Sigmoid colon (tissue), 7 donors: ENCODE measurements around the gene ATRAID. TPM values are rescaled to one million over a fixed set of nuclear protein-coding genes. Genes with fewer than 3 reads are reported as not detected.

ENCODE experiments used
- DNase-seq: peaks from one replicate; pipeline ENCODE4 v3.0.0-alpha.2; 2019
- H3K27ac ChIP-seq, 4 donors: fragments of 200-600 bp; sonication (generic); one replicate each; pipeline ENCODE4 v1.5.1; 2016 to 2019; ENCODE audit warnings: mild to moderate bottlenecking in 1 of 4
- H3K27me3 ChIP-seq, 3 donors: fragments of 200-600 bp; sonication (generic); one replicate each; pipeline ENCODE4 v1.5.1; 2019; ENCODE audit warnings: mild to moderate bottlenecking in 1 of 3
- H3K36me3 ChIP-seq, 4 donors: fragments of 200-600 bp; sonication (generic); one replicate each; pipeline ENCODE4 v1.5.1; 2016 to 2019
- H3K4me1 ChIP-seq, 4 donors: fragments of 200-600 bp; sonication (generic); one replicate each; pipeline ENCODE4 v1.5.1; 2017 to 2019
- H3K4me3 ChIP-seq, 4 donors: fragments of 200-600 bp; sonication (generic); one replicate each; pipeline ENCODE4 v1.5.1; 2017 to 2019; ENCODE audit warnings: mild to moderate bottlenecking in 2 of 4, moderate library complexity in 1 of 4
- H3K9me3 ChIP-seq, 4 donors: fragments of 200-600 bp in 3 of 4; sonication (generic) in 3 of 4; one replicate each; pipeline versions ENCODE4 v1.5.1 to v1.6.1; 2013 to 2019
- EP300 ChIP-seq, 4 donors: sonication (generic); formaldehyde crosslinking; IDR thresholded peaks; one replicate each; pipeline ENCODE4 v1.6.1; 2017; ENCODE audit warnings: antibody characterized with exemption in 4 of 4
- POLR2A ChIP-seq, 2 donors: fragments of 450-650 bp; IDR thresholded peaks; one replicate each; pipeline ENCODE4 v1.6.1; 2016; ENCODE audit warnings: antibody characterized with exemption in 2 of 2, mild to moderate bottlenecking in 2 of 2, moderate library complexity in 2 of 2
- POLR2AphosphoS5 ChIP-seq, 4 donors: sonication (generic); formaldehyde crosslinking; IDR thresholded peaks; one replicate each; pipeline ENCODE4 v1.6.1; 2017; ENCODE audit warnings: antibody characterized with exemption in 4 of 4
- WGBS, 2 donors: extraction: QIAGEN DNeasy Blood & Tissue Kit; methylation state at CpG; one replicate each; pipeline ENCODE4 v1.1.7; 2013; 5-methylcytosine and 5-hydroxymethylcytosine counted together
- intact Hi-C: fragments of 100-400 bp; cut with DNase I; formaldehyde crosslinking; loops from one replicate; pipeline ENCODE4 v1.15.1; 2023
- polyA plus RNA-seq, 3 donors: library from polyadenylated mRNA; stranded (reverse); fragments of 200-250 nt; gene quantifications; one replicate each; pipeline ENCODE4 v1.2.3, GENCODE V29; 2013
- total RNA-seq, 4 donors: library from RNA; depleted of rRNA; stranded (reverse); fragments of >200 nt; gene quantifications; one replicate each; pipeline ENCODE4 v1.1.0, GENCODE V29; 2016
- TF ChIP-seq, protein P1 (sequence below), 4 experiments: fragments of 450-650 bp in 3 of 4; fragments of 200-600 bp in 1 of 4; IDR thresholded peaks; one replicate each; pipeline ENCODE4 v1.5.1; 2016 to 2019; ENCODE audit warnings: antibody characterized with exemption in 4 of 4, mild to moderate bottlenecking in 3 of 4, moderate library complexity in 2 of 4
- donor health status: healthy with polysubstance abuse.
- donor health status: Bipolar disorder and iron deficiency.
- donor health status: healthy.

ATRAID gene
- total and polyA plus RNA-seq, 7 donors, result 58.5 to 226 (median 128) TPM

DNA sequence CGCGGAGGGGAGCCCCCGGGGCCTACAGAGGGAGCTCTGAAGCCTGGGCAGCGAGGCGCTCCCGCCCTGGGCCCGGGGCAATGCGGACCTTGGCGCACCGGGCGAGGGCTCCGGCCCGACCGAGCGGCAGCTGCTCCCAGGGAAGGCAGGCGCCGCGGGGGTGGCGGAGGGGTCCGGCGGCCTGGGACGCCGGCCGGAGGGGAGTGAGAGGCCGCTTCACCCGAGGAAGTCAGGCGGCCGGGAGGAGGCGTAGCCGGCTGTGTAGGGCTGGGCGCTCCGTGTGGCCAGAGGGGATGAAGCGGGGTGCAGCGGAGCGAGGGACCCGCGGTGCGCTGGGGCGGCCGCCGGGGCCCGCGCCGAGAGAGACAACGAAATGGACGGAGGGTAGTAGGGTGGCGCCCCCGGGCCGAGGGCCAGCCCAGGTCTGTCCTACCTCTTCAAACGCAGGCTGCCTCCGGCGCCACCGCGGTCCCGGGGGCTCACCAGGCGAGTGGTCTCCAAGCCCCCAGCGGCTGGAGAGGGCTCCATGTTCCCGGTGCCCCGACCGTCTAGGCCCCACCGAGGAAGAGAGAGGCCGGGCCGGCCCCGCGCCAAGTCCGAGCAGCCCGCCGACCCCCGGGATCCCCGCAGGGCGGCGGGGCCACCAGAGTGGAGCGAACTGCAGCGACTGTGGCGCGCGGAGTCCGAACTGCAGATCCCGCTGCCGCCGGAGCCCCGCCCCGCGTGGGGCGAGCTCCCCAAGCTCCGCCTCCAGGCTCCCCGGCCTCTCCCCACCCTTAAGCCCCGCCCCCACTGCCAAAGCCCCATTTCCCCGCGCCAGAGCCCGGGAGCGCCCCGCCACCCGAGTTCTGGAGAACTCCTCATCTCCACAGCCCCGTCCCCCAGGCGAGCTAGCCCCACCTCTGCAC is 50.8 kb downstream of the ATRAID start, which contains the start of gene SLC30A3:
TSS of gene SLC30A3 (minus strand) at position 669 of the 908 bp plus-strand sequence. CDS start at position 528, 141 bp downstream.
- no peak for TF ChIP-seq EP300 (IDR thresholded peaks at IDR 0.05)
- TF ChIP-seq POLR2AphosphoS5 (IDR thresholded peaks at IDR 0.05), result peak in 1 of 4 donors; percentile 47
- TF ChIP-seq POLR2A (IDR thresholded peaks at IDR 0.05), result no peak
- TF ChIP-seq, protein P1, sequence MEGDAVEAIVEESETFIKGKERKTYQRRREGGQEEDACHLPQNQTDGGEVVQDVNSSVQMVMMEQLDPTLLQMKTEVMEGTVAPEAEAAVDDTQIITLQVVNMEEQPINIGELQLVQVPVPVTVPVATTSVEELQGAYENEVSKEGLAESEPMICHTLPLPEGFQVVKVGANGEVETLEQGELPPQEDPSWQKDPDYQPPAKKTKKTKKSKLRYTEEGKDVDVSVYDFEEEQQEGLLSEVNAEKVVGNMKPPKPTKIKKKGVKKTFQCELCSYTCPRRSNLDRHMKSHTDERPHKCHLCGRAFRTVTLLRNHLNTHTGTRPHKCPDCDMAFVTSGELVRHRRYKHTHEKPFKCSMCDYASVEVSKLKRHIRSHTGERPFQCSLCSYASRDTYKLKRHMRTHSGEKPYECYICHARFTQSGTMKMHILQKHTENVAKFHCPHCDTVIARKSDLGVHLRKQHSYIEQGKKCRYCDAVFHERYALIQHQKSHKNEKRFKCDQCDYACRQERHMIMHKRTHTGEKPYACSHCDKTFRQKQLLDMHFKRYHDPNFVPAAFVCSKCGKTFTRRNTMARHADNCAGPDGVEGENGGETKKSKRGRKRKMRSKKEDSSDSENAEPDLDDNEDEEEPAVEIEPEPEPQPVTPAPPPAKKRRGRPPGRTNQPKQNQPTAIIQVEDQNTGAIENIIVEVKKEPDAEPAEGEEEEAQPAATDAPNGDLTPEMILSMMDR (IDR thresholded peaks at IDR 0.05), result no peak
- peak; percentile 71 for DNase-seq
- WGBS, 2 donors, result 1% methylated on average over 96 of the region's 96 CpGs
- intact Hi-C loops, result no loop called here
- Histone ChIP-seq H3K27ac (no peak within 1 kb of the TSS), H3K4me1 (peaks cover 0 to 38% (median 37%) of the 10 kb centered on the region in 4 donors), H3K27me3 (peaks cover 47 to 100% (median 92%) of the 10 kb centered on the region in 3 donors), H3K4me3 (peak within 1 kb of the TSS; percentile 13 to 50 (median 44)), H3K36me3 (no peaks in the 10 kb centered on the region), H3K9me3 (no peaks in the 10 kb centered on the region)

- TF ChIP-seq EP300 (IDR thresholded peaks at IDR 0.05) (no peak), POLR2AphosphoS5 (IDR thresholded peaks at IDR 0.05) (no peak), POLR2A (IDR thresholded peaks at IDR 0.05) (no peak)
- TF ChIP-seq, protein P1 (IDR thresholded peaks at IDR 0.05), result no peak
- H3K9me3 ChIP-seq, result no peaks in the 10 kb centered on the region
- WGBS, 2 donors, result 2 to 4% methylated on average over 46 of the region's 46 CpGs
- intact Hi-C loops, result no loop called here
- peak overlapping the region in 3 of 4 donors; percentile 42 to 50 (median 46) for H3K4me3 ChIP-seq
- H3K27ac ChIP-seq, result no peak overlapping the region
- H3K4me1 ChIP-seq, result peaks cover 0 to 38% (median 37%) of the 10 kb centered on the region in 4 donors
- peaks cover 45 to 100% (median 84%) of the 10 kb centered on the region in 3 donors for H3K27me3 ChIP-seq
- no peaks in the 10 kb centered on the region for H3K36me3 ChIP-seq
- no peak for DNase-seq
These were observed 51.7 kb downstream of the ATRAID start for GRCh38 chr2:27263287-27264252.

- intact Hi-C loops, result no loop called here
- Histone ChIP-seq H3K27ac (no peak overlapping the region), H3K4me1 (peaks cover 0 to 38% (median 37%) of the 10 kb centered on the region in 4 donors), H3K36me3 (no peaks in the 10 kb centered on the region), H3K27me3 (peaks cover 43 to 95% (median 79%) of the 10 kb centered on the region in 3 donors), H3K4me3 (peak overlapping the region in 3 of 4 donors; percentile 15 to 30 (median 26)), H3K9me3 (no peaks in the 10 kb centered on the region)
- 1 to 2% methylated on average over 38 of the region's 38 CpGs for WGBS, 2 donors
- no peak for TF ChIP-seq EP300 (IDR thresholded peaks at IDR 0.05)
- TF ChIP-seq POLR2A (IDR thresholded peaks at IDR 0.05), result no peak
- TF ChIP-seq, protein P1 (IDR thresholded peaks at IDR 0.05), result no peak
- TF ChIP-seq POLR2AphosphoS5 (IDR thresholded peaks at IDR 0.05), result no peak
- no peak for DNase-seq
These were observed 52.5 kb downstream of the ATRAID start for GRCh38 chr2:27264253-27264752.

- no peak for DNase-seq
- H3K27me3 ChIP-seq, result peaks cover 43 to 89% (median 72%) of the 10 kb centered on the region in 3 donors
These were observed 53.1 kb downstream of the ATRAID start for GRCh38 chr2:27264753-27265535.

More at GRCh38 chr2:27264753-27265535, 53.1 kb downstream of the ATRAID start:
- Histone ChIP-seq H3K4me3 (peak overlapping the region in 3 of 4 donors; percentile 15 to 30 (median 26)), H3K9me3 (no peaks in the 10 kb centered on the region), H3K27ac (no peak overlapping the region), H3K4me1 (peaks cover 0 to 38% (median 37%) of the 10 kb centered on the region in 4 donors), H3K36me3 (no peaks in the 10 kb centered on the region)
- WGBS, 2 donors, result 4% methylated on average over 56 of the region's 56 CpGs
- intact Hi-C loops, result no loop called here
- TF ChIP-seq EP300 (IDR thresholded peaks at IDR 0.05), result no peak
- peak in 1 of 4 donors; percentile 22 for TF ChIP-seq POLR2AphosphoS5 (IDR thresholded peaks at IDR 0.05)
- TF ChIP-seq, protein P1 (IDR thresholded peaks at IDR 0.05), result peak in 2 of 4 experiments; percentile 29 to 30
